DOHH2 (cell line): ENCODE measurements around the gene IGF2BP2.

Experiments used
- EZH2phosphoT487 ChIP-seq: fragments of 200-600 bp; sonication (generic); IDR thresholded peaks from 2 replicates; pipeline ENCODE4 v1.6.1; 2017; ENCODE audit warnings: borderline replicate concordance, mild to moderate bottlenecking, antibody characterized with exemption, low read length, moderate library complexity, mixed read lengths
- TF ChIP-seq, protein P1 (sequence below): fragments of 200-600 bp; sonication (generic); IDR thresholded peaks from one replicate; pipeline ENCODE4 v1.5.1; 2014; ENCODE audit warnings: antibody characterized with exemption, mild to moderate bottlenecking, low read depth, low read length; ENCODE audit not compliant: poor library complexity, severe bottlenecking

DNA sequence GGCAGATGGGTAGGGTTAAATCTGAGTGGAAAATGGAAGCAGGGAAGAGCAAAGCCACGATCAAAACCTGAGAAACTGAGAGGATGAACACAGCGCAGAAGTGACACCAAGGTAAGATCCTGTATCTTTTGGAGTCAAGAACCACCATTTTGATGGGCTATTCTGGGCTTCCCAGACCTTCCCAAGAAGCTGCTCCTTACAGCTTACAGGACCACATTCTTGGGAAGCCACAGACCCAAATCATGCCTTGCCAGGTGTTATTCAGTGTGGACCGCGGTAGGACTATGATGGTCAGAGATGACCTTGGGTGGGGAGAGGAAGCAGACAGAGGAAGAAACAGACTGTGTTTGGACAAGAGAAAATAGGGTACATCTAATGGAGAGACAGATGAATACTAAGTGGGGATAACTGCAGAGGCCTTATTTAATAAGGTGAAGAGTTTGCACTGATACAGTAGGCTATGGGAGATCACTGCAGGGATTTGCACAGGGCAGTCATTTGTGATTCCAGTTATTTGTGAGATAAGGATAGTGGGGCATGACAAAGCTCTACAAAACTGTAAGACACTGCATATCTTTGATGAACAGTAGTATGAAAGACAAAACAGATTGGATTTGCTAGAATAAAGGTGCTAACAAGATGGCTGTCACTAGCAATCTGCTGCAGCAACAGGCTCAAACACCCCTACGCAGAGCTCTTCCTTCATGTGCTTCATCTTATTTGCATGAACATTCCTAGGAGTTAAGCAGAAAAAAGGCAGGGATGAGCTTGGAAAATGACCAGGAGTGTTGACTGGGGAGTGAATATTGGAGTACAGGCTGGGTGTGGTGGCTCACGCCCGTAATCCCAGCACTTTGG, 105.9 kb downstream of the IGF2BP2 start:
- TF ChIP-seq, protein P1, sequence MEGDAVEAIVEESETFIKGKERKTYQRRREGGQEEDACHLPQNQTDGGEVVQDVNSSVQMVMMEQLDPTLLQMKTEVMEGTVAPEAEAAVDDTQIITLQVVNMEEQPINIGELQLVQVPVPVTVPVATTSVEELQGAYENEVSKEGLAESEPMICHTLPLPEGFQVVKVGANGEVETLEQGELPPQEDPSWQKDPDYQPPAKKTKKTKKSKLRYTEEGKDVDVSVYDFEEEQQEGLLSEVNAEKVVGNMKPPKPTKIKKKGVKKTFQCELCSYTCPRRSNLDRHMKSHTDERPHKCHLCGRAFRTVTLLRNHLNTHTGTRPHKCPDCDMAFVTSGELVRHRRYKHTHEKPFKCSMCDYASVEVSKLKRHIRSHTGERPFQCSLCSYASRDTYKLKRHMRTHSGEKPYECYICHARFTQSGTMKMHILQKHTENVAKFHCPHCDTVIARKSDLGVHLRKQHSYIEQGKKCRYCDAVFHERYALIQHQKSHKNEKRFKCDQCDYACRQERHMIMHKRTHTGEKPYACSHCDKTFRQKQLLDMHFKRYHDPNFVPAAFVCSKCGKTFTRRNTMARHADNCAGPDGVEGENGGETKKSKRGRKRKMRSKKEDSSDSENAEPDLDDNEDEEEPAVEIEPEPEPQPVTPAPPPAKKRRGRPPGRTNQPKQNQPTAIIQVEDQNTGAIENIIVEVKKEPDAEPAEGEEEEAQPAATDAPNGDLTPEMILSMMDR: no peak
- TF ChIP-seq EZH2phosphoT487: no peak
